ENCODE data around the gene NDUFC1. TPM values are rescaled to one million over a fixed set of nuclear protein-coding genes. Genes with fewer than 3 reads are reported as not detected.

The NDUFC1 gene
- total and polyA plus RNA-seq, 2 of the 4 experiments (the other 2 are of a cell fraction): 25.1 to 65.1 TPM

DNA sequence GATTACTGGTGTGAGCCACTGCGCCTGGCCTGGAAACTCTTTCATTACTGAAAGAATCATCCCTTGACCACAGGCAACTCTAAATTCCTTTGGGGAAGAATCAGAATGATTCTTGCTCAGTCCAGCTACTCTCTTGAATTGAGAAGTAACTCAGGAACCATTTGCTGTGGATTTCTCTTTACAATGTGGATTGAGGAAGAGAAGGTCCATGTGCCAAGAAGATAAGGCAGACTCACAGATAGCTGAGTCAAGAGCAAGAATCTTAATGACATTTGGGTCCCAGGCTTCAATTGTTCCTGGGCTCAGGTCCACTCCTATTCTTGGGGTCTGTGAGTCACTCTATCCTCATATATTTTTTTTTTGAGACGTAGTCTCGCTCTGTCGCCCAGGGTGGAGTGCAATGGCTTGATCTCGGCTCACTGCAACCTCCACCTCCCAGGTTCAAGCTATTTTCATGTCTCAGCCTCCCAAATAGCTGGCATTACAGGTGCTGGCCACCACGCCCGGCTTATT, 16.0 kb downstream of the NDUFC1 start:
- no peaks in the 10 kb centered on the region for H3K79me1 ChIP-seq (ENCODE audit: low read depth in 1 of 2, low read length in 2 of 2)
- no peak overlapping the region for H2BK5ac ChIP-seq (ENCODE audit: low read depth, low read length, poor library complexity, severe bottlenecking)
- H3K9ac ChIP-seq (ENCODE audit: low read depth, low read length): no peak overlapping the region
- no peak overlapping the region for H2AFZ ChIP-seq (replicated peaks; ENCODE audit: low read length, poor library complexity)
- peaks cover 3% of the 10 kb centered on the region for H3K4me1 ChIP-seq (ENCODE audit: control insufficient read depth, insufficient read depth, low read length)
- no peaks in the 10 kb centered on the region for H4K20me1 ChIP-seq (ENCODE audit: insufficient read depth, low read length)
- H2AK5ac ChIP-seq (ENCODE audit: low read depth, low read length): no peak overlapping the region
- H3K9me1 ChIP-seq (ENCODE audit: insufficient read depth, low read length): peaks cover 3% of the 10 kb centered on the region
- no peak overlapping the region for H3K27ac ChIP-seq (ENCODE audit: insufficient read depth, low read length)
- dilution Hi-C loops (cut with HindIII; ENCODE audit: low sequenced_read_pairs, unreplicated experiment): no loop called here
- no TSS peak for BruUV-seq (replicated peaks)
- H3K9me3 ChIP-seq (ENCODE audit: control insufficient read depth, insufficient read depth, low read length): no peaks in the 10 kb centered on the region
- TF ChIP-seq MXI1 (IDR thresholded peaks at IDR 0.05; ENCODE audit: borderline replicate concordance, low read depth, low read length): no peak
- TF ChIP-seq FOS (IDR thresholded peaks at IDR 0.05; ENCODE audit: low read depth, low read length): no peak
- POLR2A ChIA-PET (ENCODE audit: unreplicated experiment): no interaction called here
- no peak overlapping the region for H3K18ac ChIP-seq (ENCODE audit: low read depth, low read length)
- H4K91ac ChIP-seq (ENCODE audit: insufficient read depth, low read depth, low read length): no peak overlapping the region
- no peak overlapping the region for H2AK9ac ChIP-seq (replicated peaks; ENCODE audit: low read depth, low read length, poor library complexity)
- H4K8ac ChIP-seq (ENCODE audit: low read depth in 2 of 2, low read length in 2 of 2): no peak overlapping the region
- CTCF ChIA-PET: no interaction called here
- no peak overlapping the region for H3K4me3 ChIP-seq (ENCODE audit: insufficient read depth, low read depth, low read length)
- H3K27me3 ChIP-seq (ENCODE audit: control insufficient read depth, insufficient read depth, low read length): no peaks in the 10 kb centered on the region
- H3K56ac ChIP-seq (ENCODE audit: extremely low read depth, insufficient read depth, low read length): no peak overlapping the region
- no peak overlapping the region for H2BK120ac ChIP-seq (ENCODE audit: low read depth, low read length)
- no peak overlapping the region for H2BK15ac ChIP-seq (ENCODE audit: low read depth, low read length)
- in situ Hi-C loops (cut with MboI; ENCODE audit: low sequenced_read_pairs): no loop called here
- ATAC-seq (ENCODE audit: low read depth) (no peak), DNase-seq (peak; percentile 26)
- 95% methylated on average over 4 of the region's 7 CpGs; no CpG with 5 or more reads in 1 of the 2 experiments for WGBS, 2 experiments (ENCODE audit: extremely low coverage in 2 of 2, insufficient read length in 1 of 2)
- no peak overlapping the region for H4K5ac ChIP-seq (ENCODE audit: low read depth, low read length)
- H3K4me2 ChIP-seq (ENCODE audit: low read depth, low read length): no peak overlapping the region
- H2BK20ac ChIP-seq (ENCODE audit: low read depth, low read length): no peak overlapping the region
- intact Hi-C loops (cut with micrococcal nuclease): no loop called here
- peaks cover 8% of the 10 kb centered on the region for H3K36me3 ChIP-seq (ENCODE audit: control insufficient read depth, insufficient read depth, low read length)
- H3K4ac ChIP-seq (ENCODE audit: low read depth, low read length): no peak overlapping the region
- no peak overlapping the region for H3K23ac ChIP-seq (ENCODE audit: low read depth, low read length)
- H3K14ac ChIP-seq (replicated peaks; ENCODE audit: low read depth, low read length): no peak overlapping the region

Measured in IMR-90 (cell line).